Tibial nerve (tissue), 4 donors: ENCODE data around the gene SMAD9.

Source experiments
- CTCF ChIP-seq, 5 experiments: fragments of 200-600 bp in 3 of 5; fragments of 450-650 bp in 2 of 5; sonication (generic) in 3 of 5; IDR thresholded peaks; one replicate each; pipeline ENCODE4 v1.5.1; 2016 to 2019; ENCODE audit warnings: antibody characterized with exemption in 5 of 5, mild to moderate bottlenecking in 3 of 5, moderate library complexity in 2 of 5
- EP300 ChIP-seq, 2 donors: sonication (generic); formaldehyde crosslinking; IDR thresholded peaks; one replicate each; pipeline ENCODE4 v1.6.1; 2017; ENCODE audit warnings: antibody characterized with exemption in 2 of 2, mild to moderate bottlenecking in 1 of 2
- POLR2A ChIP-seq, 2 donors: fragments of 450-650 bp; IDR thresholded peaks; one replicate each; pipeline ENCODE4 v1.6.1; 2017; ENCODE audit warnings: antibody characterized with exemption in 2 of 2, mild to moderate bottlenecking in 2 of 2, moderate library complexity in 2 of 2

- TF ChIP-seq CTCF (IDR thresholded peaks at IDR 0.05) (no peak), EP300 (IDR thresholded peaks at IDR 0.05) (no peak), POLR2A (IDR thresholded peaks at IDR 0.05) (no peak)
These were observed 53.8 kb downstream of the SMAD9 start for GRCh38 chr13:36866232-36866631.
